Activated naive CD8-positive, alpha-beta T cell treated with anti-CD3 and anti-CD28 coated beads, Interleukin-2, amount 50 U/mL, for 24 hours (primary cell): ENCODE data around the gene GFRA4.

ENCODE experiments used
- ATAC-seq: fragments of 150-1000 bp; cut with Tn5 transposase; one replicate; pipeline ENCODE4 v1.10.0; 2021
- DNase-seq: peaks from one replicate; pipeline ENCODE4 v3.0.0; 2021
- H3K27ac Mint-ChIP-seq: one replicate; pipeline ENCODE4 v1.8.0; 2021; ENCODE audit warnings: mild to moderate bottlenecking, mixed read lengths
- H3K27me3 Mint-ChIP-seq: one replicate; pipeline ENCODE4 v1.8.0; 2021; ENCODE audit warnings: mixed read lengths
- H3K36me3 Mint-ChIP-seq: one replicate; pipeline ENCODE4 v1.8.0; 2021; ENCODE audit warnings: low read depth, mixed read lengths
- H3K4me1 Mint-ChIP-seq: one replicate; pipeline ENCODE4 v1.8.0; 2021; ENCODE audit warnings: mixed read lengths
- H3K4me3 Mint-ChIP-seq: one replicate; pipeline ENCODE4 v1.8.0; 2021; ENCODE audit warnings: mild to moderate bottlenecking, moderate library complexity, mixed read lengths
- H3K9me3 Mint-ChIP-seq: one replicate; pipeline ENCODE4 v1.8.0; 2021; ENCODE audit warnings: mixed read lengths

Gene GFRA4

DNA sequence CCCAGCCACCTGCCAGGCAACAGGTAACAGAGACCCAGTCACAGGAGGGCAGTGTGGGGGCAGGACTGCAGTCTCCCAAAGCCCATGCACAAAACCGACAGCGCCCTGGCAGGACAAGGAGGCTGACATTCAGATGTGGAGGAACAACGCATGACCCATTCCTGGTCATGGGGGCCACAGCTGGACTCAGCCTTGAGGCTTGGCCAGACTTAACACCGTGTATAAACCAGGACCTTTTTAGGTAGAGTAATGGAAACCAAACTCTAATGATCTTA, 8.1 kb downstream of the GFRA4 start:
- DNase-seq = no peak

GRCh38 chr20:3654326-3655130, 8.7 kb downstream of the GFRA4 start:
- Mint-ChIP-seq H3K27ac (no peak overlapping the region), H3K4me3 (no peak overlapping the region), H3K9me3 (no peaks in the 10 kb centered on the region), H3K4me1 (peaks cover 8% of the 10 kb centered on the region), H3K36me3 (no peaks in the 10 kb centered on the region), H3K27me3 (peaks cover 10% of the 10 kb centered on the region)
- no peak for DNase-seq
- ATAC-seq = no peak

More for the DNA sequence above, 8.1 kb downstream of the GFRA4 start:
- H3K27me3 Mint-ChIP-seq = peaks cover 16% of the 10 kb centered on the region
- no peak for ATAC-seq
- peaks cover 10% of the 10 kb centered on the region for H3K4me1 Mint-ChIP-seq
- H3K36me3 Mint-ChIP-seq = no peaks in the 10 kb centered on the region
- no peak overlapping the region for H3K27ac Mint-ChIP-seq
- no peaks in the 10 kb centered on the region for H3K9me3 Mint-ChIP-seq
- no peak overlapping the region for H3K4me3 Mint-ChIP-seq

- no peaks in the 10 kb centered on the region for H3K9me3 Mint-ChIP-seq
- DNase-seq (no peak), ATAC-seq (no peak)
- peaks cover 2% of the 10 kb centered on the region for H3K36me3 Mint-ChIP-seq
- H3K27ac Mint-ChIP-seq = no peak overlapping the region
- H3K4me3 Mint-ChIP-seq = no peak overlapping the region
- peaks cover 4% of the 10 kb centered on the region for H3K27me3 Mint-ChIP-seq
- peaks cover 2% of the 10 kb centered on the region for H3K4me1 Mint-ChIP-seq
Measured at GRCh38 chr20:3653921-3654320, 9.3 kb downstream of the GFRA4 start.

DNA sequence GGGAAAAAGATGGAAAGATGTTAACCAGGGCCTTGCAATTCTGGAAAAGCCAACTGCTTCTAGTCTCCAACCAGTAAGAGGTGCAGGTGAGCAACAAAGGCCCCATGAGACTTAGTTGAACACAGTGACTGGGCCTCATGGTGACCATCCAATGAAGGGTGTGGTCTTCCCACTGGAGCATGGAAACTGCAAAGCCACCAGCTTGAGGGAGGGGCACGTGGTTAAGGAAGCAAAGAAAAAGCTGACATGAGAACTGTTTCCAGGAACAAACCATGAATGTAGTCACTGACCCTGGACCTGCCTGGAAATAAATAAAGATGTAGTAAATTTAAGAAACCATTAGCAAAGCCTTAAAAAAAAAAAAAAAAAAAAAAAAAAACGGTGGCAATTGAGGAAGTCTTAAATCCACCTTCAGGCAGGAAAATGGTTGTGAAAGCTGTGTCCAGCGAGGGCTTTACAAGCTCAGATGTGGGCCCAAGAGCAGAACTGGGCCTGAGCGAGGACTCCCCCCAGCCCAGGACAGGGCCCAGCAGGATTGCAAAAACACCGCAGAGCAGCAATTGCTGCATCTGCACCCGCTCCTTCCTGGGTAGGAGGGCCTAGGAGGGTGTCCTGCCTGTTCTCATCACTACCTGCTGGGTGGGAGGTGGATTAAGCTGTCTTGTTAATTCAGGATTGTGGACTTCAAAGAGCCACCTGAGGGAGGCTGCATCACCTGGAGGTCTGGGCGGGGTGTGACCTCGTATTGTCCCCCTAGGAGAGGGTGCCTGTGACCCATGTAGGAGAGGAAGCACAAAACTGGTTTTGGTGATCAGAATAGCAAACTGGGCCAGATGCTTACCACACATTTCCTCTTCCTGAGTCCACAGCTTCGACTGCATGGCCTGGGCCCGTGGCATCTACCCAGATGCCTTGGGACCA, 10.3 kb downstream of the GFRA4 start:
- no peaks in the 10 kb centered on the region for H3K4me1 Mint-ChIP-seq
- peaks cover 2% of the 10 kb centered on the region for H3K27me3 Mint-ChIP-seq
- H3K9me3 Mint-ChIP-seq = no peaks in the 10 kb centered on the region
- ATAC-seq (no peak), DNase-seq (no peak)
- no peak overlapping the region for H3K4me3 Mint-ChIP-seq
- no peak overlapping the region for H3K27ac Mint-ChIP-seq
- peaks cover 3% of the 10 kb centered on the region for H3K36me3 Mint-ChIP-seq

GRCh38 chr20:3652221-3652620, 11.0 kb downstream of the GFRA4 start:
- no peak for ATAC-seq
- Mint-ChIP-seq H3K9me3 (no peaks in the 10 kb centered on the region), H3K4me3 (no peak overlapping the region), H3K27ac (no peak overlapping the region), H3K36me3 (peaks cover 3% of the 10 kb centered on the region), H3K4me1 (no peaks in the 10 kb centered on the region), H3K27me3 (no peaks in the 10 kb centered on the region)
- no peak for DNase-seq

DNA sequence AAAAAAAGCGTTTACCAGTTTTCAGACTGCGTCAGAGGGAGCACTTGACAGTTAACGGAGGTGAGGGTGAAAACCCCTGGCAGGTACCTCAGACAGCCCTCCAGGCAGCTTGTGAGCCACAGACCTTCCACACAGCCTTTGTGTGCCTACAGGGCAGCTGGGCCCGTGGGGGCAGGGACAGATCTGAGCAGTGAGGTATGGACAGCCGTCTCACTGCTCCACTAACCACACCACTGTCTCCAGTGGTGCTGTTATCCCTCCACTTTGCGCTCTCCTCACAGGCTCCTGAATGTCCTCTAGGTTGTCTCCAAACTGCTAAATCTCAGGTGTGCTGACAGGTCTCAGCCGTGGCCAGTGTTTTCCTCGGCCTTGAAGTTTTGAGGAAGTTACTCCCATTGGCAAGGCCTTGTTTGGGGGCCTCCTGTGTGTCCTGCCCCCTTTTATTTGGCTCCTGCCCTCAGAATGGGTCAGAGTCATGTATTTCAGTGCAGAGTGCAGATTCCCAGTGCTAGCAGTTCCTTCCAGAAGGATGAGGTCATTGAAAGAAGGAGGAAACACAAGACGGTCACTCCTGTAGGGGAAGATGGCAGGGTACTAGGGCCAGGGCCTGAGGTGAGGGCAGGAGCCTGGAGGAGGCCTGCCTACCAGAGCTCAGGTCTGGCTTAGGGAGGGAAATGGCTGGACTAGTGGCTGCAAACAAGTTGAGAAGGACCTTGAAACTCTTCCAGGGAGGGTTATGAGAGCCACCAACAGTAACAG, 11.8 kb downstream of the GFRA4 start:
- Mint-ChIP-seq H3K4me1 (no peaks in the 10 kb centered on the region), H3K27me3 (no peaks in the 10 kb centered on the region), H3K36me3 (peaks cover 3% of the 10 kb centered on the region), H3K27ac (no peak overlapping the region), H3K9me3 (no peaks in the 10 kb centered on the region), H3K4me3 (no peak overlapping the region)
- no peak for DNase-seq
- no peak for ATAC-seq

- Mint-ChIP-seq H3K4me1 (no peaks in the 10 kb centered on the region), H3K27ac (no peak overlapping the region), H3K27me3 (no peaks in the 10 kb centered on the region), H3K36me3 (peaks cover 6% of the 10 kb centered on the region), H3K4me3 (no peak overlapping the region), H3K9me3 (no peaks in the 10 kb centered on the region)
- no peak for DNase-seq
- ATAC-seq = no peak
Measured at GRCh38 chr20:3648951-3649350, 14.2 kb downstream of the GFRA4 start.

DNA sequence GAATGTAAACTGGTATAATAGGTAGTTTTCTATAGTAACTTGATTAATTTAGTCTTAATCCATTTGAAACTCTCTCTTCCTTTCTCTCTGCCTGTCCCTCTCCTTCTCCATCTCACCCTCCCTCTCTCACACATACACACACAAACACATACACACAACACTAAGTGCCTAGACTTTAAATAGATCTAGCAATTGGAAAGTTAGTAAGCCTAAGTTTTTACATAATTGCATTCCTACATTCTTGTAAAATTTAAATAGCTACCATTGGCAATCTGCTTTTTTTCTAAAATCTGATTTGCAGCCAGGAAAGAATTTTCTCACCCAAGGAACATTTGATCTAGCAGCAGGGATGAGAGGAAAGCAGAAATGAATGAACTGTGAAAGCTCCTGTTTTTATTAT, 15.7 kb downstream of the GFRA4 start:
- H3K4me1 Mint-ChIP-seq = no peaks in the 10 kb centered on the region
- H3K36me3 Mint-ChIP-seq = peaks cover 6% of the 10 kb centered on the region
- no peak for ATAC-seq
- no peak overlapping the region for H3K4me3 Mint-ChIP-seq
- H3K9me3 Mint-ChIP-seq = no peaks in the 10 kb centered on the region
- no peak overlapping the region for H3K27ac Mint-ChIP-seq
- no peaks in the 10 kb centered on the region for H3K27me3 Mint-ChIP-seq
- DNase-seq = no peak

GRCh38 chr20:3646651-3647050, 16.5 kb downstream of the GFRA4 start:
- peaks cover 11% of the 10 kb centered on the region for H3K36me3 Mint-ChIP-seq
- H3K4me1 Mint-ChIP-seq = no peaks in the 10 kb centered on the region

DNA sequence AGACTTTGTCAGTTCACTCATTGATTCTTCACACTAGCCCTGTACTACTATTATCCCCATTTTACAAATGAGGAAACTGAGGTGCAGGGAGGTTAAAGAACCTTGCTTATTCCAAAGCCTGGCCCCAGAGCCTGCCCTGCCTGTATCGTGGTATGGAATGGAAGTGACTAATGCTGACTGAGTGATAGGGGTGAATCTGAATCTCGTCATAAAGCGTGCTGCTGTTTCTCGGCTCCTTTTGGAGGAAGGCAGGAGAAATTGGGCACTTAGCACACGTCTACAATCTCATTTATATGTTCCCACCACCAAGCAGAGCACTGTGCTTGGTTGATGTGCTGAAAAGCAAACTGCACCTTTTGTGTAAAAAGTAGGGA, 17.1 kb downstream of the GFRA4 start:
- ATAC-seq = no peak
- Mint-ChIP-seq H3K9me3 (no peaks in the 10 kb centered on the region), H3K36me3 (peaks cover 11% of the 10 kb centered on the region), H3K4me3 (no peak overlapping the region), H3K27ac (no peak overlapping the region), H3K27me3 (no peaks in the 10 kb centered on the region), H3K4me1 (no peaks in the 10 kb centered on the region)
- DNase-seq = no peak

More at GRCh38 chr20:3646651-3647050, 16.5 kb downstream of the GFRA4 start:
- H3K27me3 Mint-ChIP-seq = no peaks in the 10 kb centered on the region
- H3K9me3 Mint-ChIP-seq = no peaks in the 10 kb centered on the region
- no peak for ATAC-seq
- no peak overlapping the region for H3K27ac Mint-ChIP-seq
- no peak overlapping the region for H3K4me3 Mint-ChIP-seq
- no peak for DNase-seq

DNA sequence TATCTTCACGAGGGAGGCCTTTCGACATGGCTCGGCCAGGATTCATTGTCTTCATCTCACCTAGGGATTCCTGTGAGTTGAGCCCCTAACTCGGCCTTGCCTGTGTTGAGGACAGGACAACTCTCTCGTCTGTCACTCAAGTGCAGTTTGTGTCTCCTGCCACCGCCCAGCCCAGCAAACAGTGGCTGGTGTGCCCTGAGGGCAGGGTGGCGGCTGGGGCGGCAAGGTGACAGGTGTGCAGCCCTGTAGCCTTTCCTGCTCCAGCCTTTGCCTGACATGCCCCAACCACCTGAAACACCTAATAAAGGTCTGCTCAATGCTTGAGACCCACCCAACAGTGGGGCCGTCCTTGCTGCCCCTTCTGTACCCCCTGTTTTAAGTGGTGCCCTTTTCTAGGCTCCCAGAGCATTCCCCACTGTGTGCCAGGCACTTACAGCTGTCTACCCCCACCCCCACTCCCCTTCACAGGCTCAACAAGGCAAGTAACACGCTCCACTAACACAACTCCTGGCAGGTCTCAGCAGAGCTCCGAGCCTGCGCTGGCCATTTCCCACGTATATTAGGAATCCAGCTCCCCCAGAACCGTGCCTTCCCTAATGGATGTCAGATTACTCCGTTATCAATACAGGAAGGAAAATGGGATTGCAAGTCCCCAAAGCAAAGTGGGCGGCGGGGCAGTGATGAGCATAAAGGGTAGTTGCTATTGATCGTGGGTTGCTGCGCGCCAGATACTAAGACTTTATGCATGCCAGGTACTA, 17.7 kb downstream of the GFRA4 start:
- ATAC-seq (no peak), DNase-seq (no peak)
- Mint-ChIP-seq H3K27me3 (no peaks in the 10 kb centered on the region), H3K27ac (no peak overlapping the region), H3K4me1 (no peaks in the 10 kb centered on the region), H3K36me3 (peaks cover 11% of the 10 kb centered on the region), H3K4me3 (no peak overlapping the region), H3K9me3 (no peaks in the 10 kb centered on the region)

- no peak for ATAC-seq
- Mint-ChIP-seq H3K4me3 (no peak overlapping the region), H3K27me3 (no peaks in the 10 kb centered on the region), H3K4me1 (no peaks in the 10 kb centered on the region), H3K36me3 (peaks cover 19% of the 10 kb centered on the region), H3K27ac (no peak overlapping the region), H3K9me3 (no peaks in the 10 kb centered on the region)
- no peak for DNase-seq
Measured at GRCh38 chr20:3640259-3640658, 22.9 kb downstream of the GFRA4 start.

DNA sequence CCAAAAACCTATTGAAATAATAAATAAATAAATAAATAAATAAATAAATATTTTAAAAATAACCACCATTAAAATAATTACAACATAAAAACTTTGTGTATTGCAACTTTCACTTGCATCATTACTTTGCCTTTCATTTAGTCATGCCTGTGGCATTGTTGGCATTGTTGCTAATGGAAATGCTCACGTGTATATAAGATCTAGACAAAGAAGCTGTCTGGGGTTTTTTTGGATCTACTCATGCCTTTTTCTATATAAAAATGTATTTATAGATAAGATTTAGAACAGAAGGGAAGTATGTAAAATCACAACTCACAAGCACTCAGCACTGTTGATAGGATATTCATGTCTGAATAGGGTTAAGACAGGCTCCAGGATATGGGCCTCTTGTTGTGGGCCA, 27.9 kb downstream of the GFRA4 start:
- Mint-ChIP-seq H3K27me3 (no peaks in the 10 kb centered on the region), H3K36me3 (peaks cover 11% of the 10 kb centered on the region), H3K4me1 (no peaks in the 10 kb centered on the region), H3K4me3 (no peak overlapping the region), H3K27ac (no peak overlapping the region), H3K9me3 (no peaks in the 10 kb centered on the region)
- no peak for ATAC-seq
- no peak for DNase-seq

DNA sequence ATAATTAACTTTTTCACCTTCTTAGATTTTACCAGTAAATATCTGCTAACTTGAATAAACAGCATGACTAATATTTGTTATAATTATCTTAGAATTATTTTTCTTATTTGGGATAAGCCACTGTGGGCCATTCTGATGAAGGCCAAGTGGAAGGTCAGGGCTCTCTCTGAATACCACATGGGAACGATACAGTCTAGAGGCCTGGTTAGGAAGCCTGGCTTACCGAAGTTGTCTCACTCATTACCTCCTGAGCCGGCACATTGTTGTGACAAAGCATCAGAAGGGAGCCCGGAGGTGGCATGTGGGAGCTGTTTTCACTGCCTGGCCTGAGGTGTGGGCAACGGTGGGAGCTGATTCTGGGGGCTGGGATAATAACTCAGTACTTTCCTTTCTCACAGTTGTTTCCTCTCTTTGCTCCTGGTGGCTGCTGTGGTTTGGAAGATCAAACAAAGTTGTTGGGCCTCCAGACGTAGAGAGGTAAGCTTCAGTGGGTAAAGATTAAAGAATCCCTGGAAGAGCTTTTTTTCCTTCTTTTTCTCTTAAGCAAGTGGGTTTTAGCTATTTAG, 29.2 kb downstream of the GFRA4 start:
- ATAC-seq (no peak), DNase-seq (no peak)
- H3K36me3 Mint-ChIP-seq = peaks cover 4% of the 10 kb centered on the region
- H3K4me3 Mint-ChIP-seq = no peak overlapping the region
- no peaks in the 10 kb centered on the region for H3K9me3 Mint-ChIP-seq
- H3K27ac Mint-ChIP-seq = no peak overlapping the region
- H3K27me3 Mint-ChIP-seq = no peaks in the 10 kb centered on the region
- no peaks in the 10 kb centered on the region for H3K4me1 Mint-ChIP-seq
